Measurements from ENCODE around the gene DDAH2.

- TF ChIP-seq, protein P1, sequence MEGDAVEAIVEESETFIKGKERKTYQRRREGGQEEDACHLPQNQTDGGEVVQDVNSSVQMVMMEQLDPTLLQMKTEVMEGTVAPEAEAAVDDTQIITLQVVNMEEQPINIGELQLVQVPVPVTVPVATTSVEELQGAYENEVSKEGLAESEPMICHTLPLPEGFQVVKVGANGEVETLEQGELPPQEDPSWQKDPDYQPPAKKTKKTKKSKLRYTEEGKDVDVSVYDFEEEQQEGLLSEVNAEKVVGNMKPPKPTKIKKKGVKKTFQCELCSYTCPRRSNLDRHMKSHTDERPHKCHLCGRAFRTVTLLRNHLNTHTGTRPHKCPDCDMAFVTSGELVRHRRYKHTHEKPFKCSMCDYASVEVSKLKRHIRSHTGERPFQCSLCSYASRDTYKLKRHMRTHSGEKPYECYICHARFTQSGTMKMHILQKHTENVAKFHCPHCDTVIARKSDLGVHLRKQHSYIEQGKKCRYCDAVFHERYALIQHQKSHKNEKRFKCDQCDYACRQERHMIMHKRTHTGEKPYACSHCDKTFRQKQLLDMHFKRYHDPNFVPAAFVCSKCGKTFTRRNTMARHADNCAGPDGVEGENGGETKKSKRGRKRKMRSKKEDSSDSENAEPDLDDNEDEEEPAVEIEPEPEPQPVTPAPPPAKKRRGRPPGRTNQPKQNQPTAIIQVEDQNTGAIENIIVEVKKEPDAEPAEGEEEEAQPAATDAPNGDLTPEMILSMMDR (IDR thresholded peaks at IDR 0.05; ENCODE audit: insufficient read depth, low read depth, low read length): no peak
- no peak for TF ChIP-seq EZH2 (IDR thresholded peaks at IDR 0.05; ENCODE audit: insufficient read depth, low read length)
Observed at GRCh38 chr6:31687321-31687720, 41.8 kb downstream of the DDAH2 start.
